Hepatocyte (in vitro differentiated cells): ENCODE results near the gene CAMKMT. TPM values are rescaled to one million over a fixed set of nuclear protein-coding genes. Genes with fewer than 3 reads are reported as not detected.
"Not testable (repeated sequence)": the region's sequence is repeated elsewhere in the genome, so short reads cannot be mapped to it uniquely, and the experiment has no call there.

ENCODE experiments used
- DNase-seq: peaks from one replicate; pipeline ENCODE4 v3.0.0-alpha.2; 2016; ENCODE audit warnings: low spot score
- H2AFZ ChIP-seq: fragments of 200-600 bp; sonication (generic); 2 replicates; pipeline ENCODE4 v1.6.0; 2016; ENCODE audit warnings: antibody characterized with exemption, mild to moderate bottlenecking
- H3K27ac ChIP-seq: fragments of 200-600 bp; sonication (generic); 2 replicates; pipeline ENCODE4 v1.5.1; 2016; ENCODE audit warnings: mild to moderate bottlenecking
- H3K27me3 ChIP-seq: fragments of 200-600 bp; sonication (generic); 2 replicates; pipeline ENCODE4 v1.6.1; 2016
- H3K36me3 ChIP-seq: fragments of 200-600 bp; sonication (generic); replicated peaks from 2 replicates; pipeline ENCODE4 v1.5.1; 2016; ENCODE audit warnings: low read depth; ENCODE audit not compliant: insufficient read depth
- H3K4me1 ChIP-seq: fragments of 200-600 bp; sonication (generic); 2 replicates; pipeline ENCODE4 v1.5.1; 2016; ENCODE audit warnings: mild to moderate bottlenecking, moderate library complexity; ENCODE audit not compliant: insufficient read depth
- H3K4me2 ChIP-seq: fragments of 200-600 bp; sonication (generic); 2 replicates; pipeline ENCODE4 v1.6.0; 2016
- H3K4me3 ChIP-seq: fragments of 200-600 bp; sonication (generic); 2 replicates; pipeline ENCODE4 v1.5.1; 2016; ENCODE audit warnings: mild to moderate bottlenecking
- H3K79me2 ChIP-seq: fragments of 200-600 bp; sonication (generic); 2 replicates; pipeline ENCODE4 v1.6.0; 2017; ENCODE audit warnings: mild to moderate bottlenecking
- H3K9me2 ChIP-seq: fragments of 200-600 bp; sonication (generic); replicated peaks from 2 replicates; pipeline ENCODE4 v1.6.0; 2017; ENCODE audit warnings: mild to moderate bottlenecking; ENCODE audit not compliant: insufficient read depth
- H3K9me3 ChIP-seq: fragments of 200-600 bp; sonication (generic); 2 replicates; pipeline ENCODE4 v1.5.1; 2016; ENCODE audit warnings: low read depth, mild to moderate bottlenecking
- H4K20me1 ChIP-seq: fragments of 200-600 bp; sonication (generic); 2 replicates; pipeline ENCODE4 v1.6.0; 2016; ENCODE audit warnings: mild to moderate bottlenecking; ENCODE audit not compliant: insufficient read depth, poor library complexity, severe bottlenecking
- CTCF ChIP-seq: fragments of 200-600 bp; sonication (generic); IDR thresholded peaks from 2 replicates; pipeline ENCODE4 v1.5.1; 2016; ENCODE audit warnings: antibody characterized with exemption, mild to moderate bottlenecking; ENCODE audit not compliant: poor library complexity
- EZH2 ChIP-seq: fragments of 200-600 bp; sonication (generic); IDR thresholded peaks from 2 replicates; pipeline ENCODE4 v1.6.1; 2016; ENCODE audit warnings: antibody characterized with exemption, mild to moderate bottlenecking, borderline replicate concordance
- EZH2phosphoT487 ChIP-seq: fragments of 200-600 bp; sonication (generic); IDR thresholded peaks from one replicate; pipeline ENCODE4 v1.6.1; 2018; ENCODE audit warnings: antibody characterized with exemption, mild to moderate bottlenecking, low read depth, moderate library complexity; ENCODE audit not compliant: unreplicated experiment, severe bottlenecking
- WGBS: methylation state at CpG from one replicate; pipeline ENCODE4 v1.1.6; 2016; ENCODE audit warnings: low lambda C conversion rate; ENCODE audit errors: missing lambda C conversion rate; 5-methylcytosine and 5-hydroxymethylcytosine counted together
- polyA plus RNA-seq: library from polyadenylated mRNA; unstranded; fragments of >200 nt; fragmentation: Nextera tagmentation; extraction: Ambion mirVana; gene quantifications from 2 replicates; pipeline ENCODE4 v1.2.1, GENCODE V29; 2016
- total RNA-seq: library from RNA; depleted of rRNA; stranded (reverse); fragments of >200 nt; gene quantifications from 2 replicates; pipeline ENCODE4 v1.2.3, GENCODE V29; 2014

Gene CAMKMT
- total and polyA plus RNA-seq, 2 experiments from 2014 or later: 10.3 to 12.7 TPM

- H2AFZ ChIP-seq: no peak overlapping the region
- TF ChIP-seq EZH2phosphoT487: no peak
- TF ChIP-seq CTCF: no peak
- H3K27ac ChIP-seq: no peak overlapping the region
- H4K20me1 ChIP-seq: no peaks in the 10 kb centered on the region
- H3K4me1 ChIP-seq: no peaks in the 10 kb centered on the region
- no peaks in the 10 kb centered on the region for H3K27me3 ChIP-seq
- H3K36me3 ChIP-seq: no peaks in the 10 kb centered on the region
- H3K4me2 ChIP-seq: no peak overlapping the region
- WGBS: 97% methylated on average over 2 of the region's 2 CpGs
- no peaks in the 10 kb centered on the region for H3K9me3 ChIP-seq
- DNase-seq: no peak
- H3K79me2 ChIP-seq: no peaks in the 10 kb centered on the region
- no peak overlapping the region for H3K4me3 ChIP-seq
- H3K9me2 ChIP-seq: no peaks in the 10 kb centered on the region
These were observed 15.7 kb downstream of the CAMKMT start for GRCh38 chr2:44377486-44377885.

- not testable (repeated sequence) for H3K4me3 ChIP-seq, H3K36me3 ChIP-seq, H3K79me2 ChIP-seq, H4K20me1 ChIP-seq, H3K27ac ChIP-seq, H3K27me3 ChIP-seq, H2AFZ ChIP-seq, H3K9me2 ChIP-seq, DNase-seq, H3K4me1 ChIP-seq, H3K4me2 ChIP-seq, H3K9me3 ChIP-seq
- WGBS: 75% methylated on average over 2 of the region's 2 CpGs
These were observed 23.5 kb downstream of the CAMKMT start for GRCh38 chr2:44385226-44385625.

GRCh38 chr2:44388877-44389276, 27.1 kb downstream of the CAMKMT start:
- no peak for DNase-seq
- WGBS: 95% methylated on average over 4 of the region's 4 CpGs
- H3K9me2 ChIP-seq: no peaks in the 10 kb centered on the region
- H4K20me1 ChIP-seq: no peaks in the 10 kb centered on the region
- H3K4me1 ChIP-seq: no peaks in the 10 kb centered on the region
- H3K79me2 ChIP-seq: peaks cover 3% of the 10 kb centered on the region
- no peaks in the 10 kb centered on the region for H3K27me3 ChIP-seq
- H3K27ac ChIP-seq: no peak overlapping the region
- no peak overlapping the region for H3K4me3 ChIP-seq
- no peak overlapping the region for H2AFZ ChIP-seq
- H3K9me3 ChIP-seq: no peaks in the 10 kb centered on the region
- TF ChIP-seq EZH2 (no peak), EZH2phosphoT487 (no peak), CTCF (no peak)
- no peak overlapping the region for H3K4me2 ChIP-seq
- no peaks in the 10 kb centered on the region for H3K36me3 ChIP-seq

- no peak overlapping the region for H2AFZ ChIP-seq
- no peaks in the 10 kb centered on the region for H3K36me3 ChIP-seq
- no peaks in the 10 kb centered on the region for H3K27me3 ChIP-seq
- no peaks in the 10 kb centered on the region for H3K9me2 ChIP-seq
- H4K20me1 ChIP-seq: no peaks in the 10 kb centered on the region
- WGBS: 86% methylated on average over 1 of the region's 1 CpG
- H3K4me2 ChIP-seq: no peak overlapping the region
- DNase-seq: no peak
- no peak for TF ChIP-seq EZH2phosphoT487
- TF ChIP-seq CTCF: peak; percentile 25
- peaks cover 3% of the 10 kb centered on the region for H3K79me2 ChIP-seq
- H3K4me1 ChIP-seq: no peaks in the 10 kb centered on the region
- H3K27ac ChIP-seq: no peak overlapping the region
- no peaks in the 10 kb centered on the region for H3K9me3 ChIP-seq
- no peak overlapping the region for H3K4me3 ChIP-seq
These were observed 28.1 kb downstream of the CAMKMT start for GRCh38 chr2:44389895-44390294.
